PC-3 (cell line): ENCODE data around the gene S100P.

Source experiments
- EZH2 ChIP-seq: fragments of 300-600 bp; sonication (generic); IDR thresholded peaks from one replicate; pipeline ENCODE4 v1.6.1; 2017; ENCODE audit warnings: antibody characterized with exemption, mild to moderate bottlenecking, low read length; ENCODE audit not compliant: unreplicated experiment
- EZH2phosphoT487 ChIP-seq: fragments of 300-600 bp; sonication (generic); IDR thresholded peaks from 2 replicates; pipeline ENCODE4 v1.6.1; 2018; ENCODE audit warnings: mild to moderate bottlenecking, antibody characterized with exemption, low read length, borderline replicate concordance
- TF ChIP-seq, protein P1 (sequence below): fragments of 300-600 bp; sonication (generic); conservative IDR thresholded peaks from 2 replicates; pipeline ENCODE4 v1.5.1; 2017; ENCODE audit warnings: antibody characterized with exemption, low read depth, mild to moderate bottlenecking, low read length

DNA sequence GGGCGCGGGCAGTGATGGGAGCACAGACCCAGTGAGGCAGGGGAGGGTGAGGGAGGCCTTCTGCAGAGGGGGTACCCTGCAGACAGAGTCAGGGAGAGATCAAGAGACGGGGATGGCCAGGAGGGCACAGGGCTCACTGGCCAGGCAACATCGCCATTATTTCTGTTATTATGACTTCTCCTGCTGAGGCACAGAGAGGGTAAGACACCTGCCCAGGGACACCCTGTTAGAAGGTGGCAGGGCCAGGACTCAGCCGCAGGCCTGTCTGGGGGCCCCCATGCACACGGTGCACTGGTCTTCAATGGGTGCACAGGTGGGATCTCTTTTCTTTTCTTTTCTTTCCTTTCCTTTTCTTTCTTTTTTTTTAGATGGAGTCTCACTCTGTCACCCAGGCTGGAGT lies 38.1 kb downstream of the S100P start:
- TF ChIP-seq, protein P1, sequence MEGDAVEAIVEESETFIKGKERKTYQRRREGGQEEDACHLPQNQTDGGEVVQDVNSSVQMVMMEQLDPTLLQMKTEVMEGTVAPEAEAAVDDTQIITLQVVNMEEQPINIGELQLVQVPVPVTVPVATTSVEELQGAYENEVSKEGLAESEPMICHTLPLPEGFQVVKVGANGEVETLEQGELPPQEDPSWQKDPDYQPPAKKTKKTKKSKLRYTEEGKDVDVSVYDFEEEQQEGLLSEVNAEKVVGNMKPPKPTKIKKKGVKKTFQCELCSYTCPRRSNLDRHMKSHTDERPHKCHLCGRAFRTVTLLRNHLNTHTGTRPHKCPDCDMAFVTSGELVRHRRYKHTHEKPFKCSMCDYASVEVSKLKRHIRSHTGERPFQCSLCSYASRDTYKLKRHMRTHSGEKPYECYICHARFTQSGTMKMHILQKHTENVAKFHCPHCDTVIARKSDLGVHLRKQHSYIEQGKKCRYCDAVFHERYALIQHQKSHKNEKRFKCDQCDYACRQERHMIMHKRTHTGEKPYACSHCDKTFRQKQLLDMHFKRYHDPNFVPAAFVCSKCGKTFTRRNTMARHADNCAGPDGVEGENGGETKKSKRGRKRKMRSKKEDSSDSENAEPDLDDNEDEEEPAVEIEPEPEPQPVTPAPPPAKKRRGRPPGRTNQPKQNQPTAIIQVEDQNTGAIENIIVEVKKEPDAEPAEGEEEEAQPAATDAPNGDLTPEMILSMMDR: no peak
- TF ChIP-seq EZH2 (no peak), EZH2phosphoT487 (no peak)
